ENCODE measurements around the gene MIER1. TPM values are rescaled to one million over a fixed set of nuclear protein-coding genes. Genes with fewer than 3 reads are reported as not detected.

MIER1 gene
- total RNA-seq (2022; extraction: Qiagen RNA extraction; ENCODE audit: low read depth), result 5.6 to 14.0 TPM (median 10.6 TPM) in 5 replicates

GRCh38 chr1:66924756-66925557 is at the start of gene MIER1, which contains the start of gene DNAI4:
TSS of gene MIER1 (plus strand) at chr1:66924990. CDS start at chr1:66925029, 39 bp downstream.
TSS of gene DNAI4 (minus strand) at chr1:66924856. CDS start at chr1:66924831, 25 bp downstream.

Other genes with a start within 250 kb of the MIER1 start
- gene DYNLT5, start 172.5 kb upstream of the MIER1 start, total RNA-seq (2022; extraction: Qiagen RNA extraction; ENCODE audit: low read depth), result not detected in 5 replicates
- gene INSL5, start 123.7 kb upstream of the MIER1 start, total RNA-seq (2022; extraction: Qiagen RNA extraction; ENCODE audit: low read depth), result not detected in 5 replicates
- gene DNAI4, start 134 bp upstream of the MIER1 start, total RNA-seq (2022; extraction: Qiagen RNA extraction; ENCODE audit: low read depth), result 0.28 to 1.4 TPM (median 0.61 TPM) in 4 of 5 replicates, not detected in the other
- gene SLC35D1, start 129.2 kb downstream of the MIER1 start, total RNA-seq (2022; extraction: Qiagen RNA extraction; ENCODE audit: low read depth), result 4.3 to 7.2 TPM (median 6.5 TPM) in 5 replicates
- gene C1orf141, start 210.0 kb downstream of the MIER1 start, total RNA-seq (2022; extraction: Qiagen RNA extraction; ENCODE audit: low read depth), result not detected in 5 replicates
- not detected in 5 replicates for gene IL23R, start 241.5 kb downstream of the MIER1 start, total RNA-seq (2022; extraction: Qiagen RNA extraction; ENCODE audit: low read depth)

Data from A549 treated with RU486 at 1 μM for 4 hours (cell line).